CD14-positive monocyte (primary cell): Measurements from ENCODE around the gene FAIM2. TPM values are rescaled to one million over a fixed set of nuclear protein-coding genes. Genes with fewer than 3 reads are reported as not detected.
A peak's percentile ranks its signal among the peaks of the same experiment; 100 is the strongest.
"Not testable (repeated sequence)": the region's sequence is repeated elsewhere in the genome, so short reads cannot be mapped to it uniquely, and the experiment has no call there.

ENCODE experiments used
- DNase-seq, 3 donors: peaks; one replicate each; pipeline ENCODE4 v3.0.0-alpha.2; 2011 to 2022
- H2AFZ ChIP-seq: 2 replicates; pipeline ENCODE4 v1.6.0; 2012; ENCODE audit warnings: mild to moderate bottlenecking, low read depth, low read length, inconsistent platforms; ENCODE audit not compliant: insufficient read depth, poor library complexity, severe bottlenecking
- H3K27ac ChIP-seq, 2 donors: 1 replicate in 1 of 2; 2 replicates in 1 of 2; pipeline ENCODE4 v1.5.1; 2012 to 2013; ENCODE audit warnings: low read length in 2 of 2, control low read depth in 1 of 2, inconsistent platforms in 1 of 2, low read depth in 1 of 2, mild to moderate bottlenecking in 1 of 2
- H3K27me3 ChIP-seq, 2 donors: one replicate each; pipeline versions ENCODE4 v1.6.0 to v1.6.1; 2011 to 2013; ENCODE audit warnings: low read length in 2 of 2; ENCODE audit not compliant: control insufficient read depth in 2 of 2, insufficient read depth in 2 of 2
- H3K36me3 ChIP-seq, 2 donors: replicated peaks in 1 of 2; 1 replicate in 1 of 2; 2 replicates in 1 of 2; pipeline versions ENCODE4 v1.5.1 to v1.6.1; 2012 to 2013; ENCODE audit warnings: low read length in 2 of 2, control low read depth in 1 of 2, inconsistent platforms in 1 of 2, mild to moderate bottlenecking in 1 of 2; ENCODE audit not compliant: insufficient read depth in 2 of 2, control insufficient read depth in 1 of 2
- H3K4me1 ChIP-seq, 2 donors: 1 replicate in 1 of 2; 2 replicates in 1 of 2; pipeline versions ENCODE4 v1.5.1 to v1.6.1; 2012 to 2013; ENCODE audit warnings: low read length in 2 of 2, control low read depth in 1 of 2, inconsistent platforms in 1 of 2, mild to moderate bottlenecking in 1 of 2, moderate library complexity in 1 of 2; ENCODE audit not compliant: insufficient read depth in 2 of 2, control insufficient read depth in 1 of 2
- H3K4me2 ChIP-seq: replicated peaks from 2 replicates; pipeline ENCODE3; 2012; ENCODE audit warnings: low read length, moderate library complexity, mild to moderate bottlenecking; ENCODE audit not compliant: poor library complexity, severe bottlenecking; ENCODE audit errors: extremely low read depth
- H3K4me3 ChIP-seq, 3 experiments: fragments of 200-600 bp in 1 of 3; sonication (generic) in 1 of 3; replicated peaks in 1 of 3; 1 replicate in 2 of 3; 2 replicates in 1 of 3; pipeline ENCODE4 v1.5.1; 2011 to 2013; ENCODE audit warnings: low read length in 3 of 3, mild to moderate bottlenecking in 3 of 3, control low read depth in 2 of 3, low read depth in 2 of 3, inconsistent platforms in 1 of 3, moderate library complexity in 1 of 3
- H3K79me2 ChIP-seq: 2 replicates; pipeline ENCODE4 v1.6.0; 2012; ENCODE audit warnings: mild to moderate bottlenecking, control low read depth, inconsistent platforms, low read length, moderate library complexity; ENCODE audit not compliant: insufficient read depth
- H3K9ac ChIP-seq: 2 replicates; pipeline ENCODE4 v1.6.0; 2017; ENCODE audit warnings: low read length, mild to moderate bottlenecking; ENCODE audit not compliant: insufficient read depth, poor library complexity, severe bottlenecking
- H3K9me3 ChIP-seq, 2 donors: replicated peaks in 1 of 2; 1 replicate in 1 of 2; 2 replicates in 1 of 2; pipeline versions ENCODE4 v1.5.1 to v1.6.1; 2012 to 2013; ENCODE audit warnings: low read length in 2 of 2, control low read depth in 1 of 2; ENCODE audit not compliant: control insufficient read depth in 1 of 2, insufficient read depth in 1 of 2
- H4K20me1 ChIP-seq: 2 replicates; pipeline ENCODE4 v1.6.0; 2012; ENCODE audit warnings: mild to moderate bottlenecking, low read length, control low read depth, moderate library complexity; ENCODE audit not compliant: insufficient read depth
- H3K27ac Mint-ChIP-seq, 7 donors: one replicate each; pipeline ENCODE4 v1.8.0; 2020; ENCODE audit warnings: mild to moderate bottlenecking in 7 of 7, mixed read lengths in 7 of 7, moderate library complexity in 6 of 7, inconsistent platforms in 2 of 7
- H3K27me3 Mint-ChIP-seq, 3 donors: one replicate each; pipeline ENCODE4 v1.8.0; 2021 to 2022; ENCODE audit warnings: low read depth in 3 of 3, mild to moderate bottlenecking in 3 of 3, mixed read lengths in 3 of 3, moderate library complexity in 3 of 3, inconsistent platforms in 1 of 3
- H3K36me3 Mint-ChIP-seq, 2 donors: one replicate each; pipeline ENCODE4 v1.8.0; 2020; ENCODE audit warnings: mixed read lengths in 2 of 2, inconsistent platforms in 1 of 2, mild to moderate bottlenecking in 1 of 2
- H3K4me1 Mint-ChIP-seq: one replicate; pipeline ENCODE4 v1.8.0; 2020; ENCODE audit warnings: mild to moderate bottlenecking, mixed read lengths
- H3K4me3 Mint-ChIP-seq, 2 donors: one replicate each; pipeline ENCODE4 v1.8.0; 2020; ENCODE audit warnings: mild to moderate bottlenecking in 2 of 2, mixed read lengths in 2 of 2, moderate library complexity in 1 of 2
- H3K9me3 Mint-ChIP-seq, 7 donors: one replicate each; pipeline ENCODE4 v1.8.0; 2020 to 2022; ENCODE audit warnings: mixed read lengths in 7 of 7, mild to moderate bottlenecking in 6 of 7, moderate library complexity in 6 of 7, inconsistent platforms in 2 of 7
- CTCF ChIP-seq: fragments of 200-600 bp; IDR thresholded peaks from one replicate; pipeline ENCODE4 v1.8.0; 2022; ENCODE audit warnings: antibody characterized with exemption, mild to moderate bottlenecking
- WGBS: methylation state at CpG from one replicate; pipeline ENCODE4 v1.1.5; 2013; ENCODE audit warnings: missing lambda C conversion rate; ENCODE audit not compliant: insufficient coverage; 5-methylcytosine and 5-hydroxymethylcytosine counted together
- intact Hi-C, 2 donors: fragments of 100-400 bp; cut with micrococcal nuclease; formaldehyde crosslinking; loops; one replicate each; pipeline versions ENCODE4 v1.15.0 to v1.15.1; 2023
- polyA plus RNA-seq, 3 donors: library from polyadenylated mRNA; depleted of rRNA in 1 of 3; unstranded in 2 of 3; stranded (reverse) in 1 of 3; fragments of 300-500 nt in 2 of 3; fragments of >200 nt in 1 of 3; fragmentation: Illumina TruSeq in 2 of 3; gene quantifications; 1 replicate in 2 of 3; 2 replicates in 1 of 3; pipeline ENCODE4 v1.2.3, GENCODE V29; 2012 to 2021

Gene FAIM2
- polyA plus RNA-seq, 3 donors = not detected

- Histone ChIP-seq H3K4me1 (no peaks in the 10 kb centered on the region), H3K9me3 (peaks cover 0 to 9% of the 10 kb centered on the region in 2 donors), H3K27ac (no peak overlapping the region), H3K4me3 (no peak overlapping the region), H3K27me3 (no peaks in the 10 kb centered on the region), H3K79me2 (no peaks in the 10 kb centered on the region), H3K4me2 (no peak overlapping the region), H3K9ac (no peak overlapping the region), H4K20me1 (no peaks in the 10 kb centered on the region), H2AFZ (no peak overlapping the region), H3K36me3 (no peaks in the 10 kb centered on the region)
- DNase-seq = no peak
- intact Hi-C loops = no loop called here
- H3K9me3 Mint-ChIP-seq = peaks cover 0 to 19% (median 7%) of the 10 kb centered on the region in 7 donors
- H3K36me3 Mint-ChIP-seq = no peaks in the 10 kb centered on the region
- peaks cover 13 to 23% (median 17%) of the 10 kb centered on the region in 3 donors for H3K27me3 Mint-ChIP-seq
- 98% methylated on average over 6 of the region's 16 CpGs for WGBS
- TF ChIP-seq CTCF = no peak
- no peaks in the 10 kb centered on the region for H3K4me1 Mint-ChIP-seq
- no peak overlapping the region for H3K4me3 Mint-ChIP-seq
- peak overlapping the region in 1 of 7 donors; percentile 53 for H3K27ac Mint-ChIP-seq
These were observed 22.1 kb downstream of the FAIM2 start for GRCh38 chr12:49881415-49882247.

- no peak for TF ChIP-seq CTCF
- H3K36me3 Mint-ChIP-seq = no peaks in the 10 kb centered on the region
- peaks cover 0 to 19% (median 7%) of the 10 kb centered on the region in 7 donors for H3K9me3 Mint-ChIP-seq
- peak overlapping the region in 1 of 7 donors; percentile 77 for H3K27ac Mint-ChIP-seq
- no peak overlapping the region for H2AFZ ChIP-seq
- no peak overlapping the region for H3K27ac ChIP-seq
- intact Hi-C loops = no loop called here
- H3K4me1 Mint-ChIP-seq = no peaks in the 10 kb centered on the region
- H3K4me3 ChIP-seq = no peak overlapping the region
- H3K27me3 ChIP-seq = no peaks in the 10 kb centered on the region
- H3K4me3 Mint-ChIP-seq = no peak overlapping the region
- no peak overlapping the region for H3K9ac ChIP-seq
- H3K36me3 ChIP-seq = no peaks in the 10 kb centered on the region
- H4K20me1 ChIP-seq = no peaks in the 10 kb centered on the region
- peaks cover 13 to 22% (median 14%) of the 10 kb centered on the region in 3 donors for H3K27me3 Mint-ChIP-seq
- H3K4me2 ChIP-seq = no peak overlapping the region
- WGBS = 100% methylated on average over 5 of the region's 5 CpGs
- no peaks in the 10 kb centered on the region for H3K79me2 ChIP-seq
- peaks cover 0 to 9% of the 10 kb centered on the region in 2 donors for H3K9me3 ChIP-seq
- H3K4me1 ChIP-seq = no peaks in the 10 kb centered on the region
- no peak for DNase-seq
These were observed 22.8 kb downstream of the FAIM2 start for GRCh38 chr12:49880756-49881414.

GRCh38 chr12:49879065-49879464 is 24.6 kb downstream of the FAIM2 start:
- H3K4me3 Mint-ChIP-seq, H3K9ac ChIP-seq, H3K9me3 ChIP-seq, H3K4me1 ChIP-seq, H3K36me3 Mint-ChIP-seq, H3K27me3 ChIP-seq, H3K79me2 ChIP-seq, H3K27ac ChIP-seq, H3K4me1 Mint-ChIP-seq, H3K27ac Mint-ChIP-seq, intact Hi-C loops, H2AFZ ChIP-seq, H3K4me3 ChIP-seq, H3K4me2 ChIP-seq, H3K36me3 ChIP-seq, DNase-seq, H4K20me1 ChIP-seq: not testable (repeated sequence)
- Mint-ChIP-seq H3K9me3 (peaks cover 0 to 19% (median 7%) of the 10 kb centered on the region in 7 donors), H3K27me3 (peaks cover 8 to 13% (median 12%) of the 10 kb centered on the region in 3 donors)
- WGBS = 82% methylated on average over 2 of the region's 2 CpGs
